ENCODE results near the gene RDX. TPM values are rescaled to one million over a fixed set of nuclear protein-coding genes. Genes with fewer than 3 reads are reported as not detected.
"Not testable (repeated sequence)": the region's sequence is repeated elsewhere in the genome, so short reads cannot be mapped to it uniquely, and the experiment has no call there.

Gene RDX
- polyA plus RNA-seq, 4 donors = 120 to 177 (median 152) TPM

GRCh38 chr11:110208678-110209312, 87.6 kb downstream of the RDX start:
- DNase-seq (ENCODE audit: low read depth in 4 of 4, low spot score in 3 of 4) = not testable (repeated sequence)

DNA sequence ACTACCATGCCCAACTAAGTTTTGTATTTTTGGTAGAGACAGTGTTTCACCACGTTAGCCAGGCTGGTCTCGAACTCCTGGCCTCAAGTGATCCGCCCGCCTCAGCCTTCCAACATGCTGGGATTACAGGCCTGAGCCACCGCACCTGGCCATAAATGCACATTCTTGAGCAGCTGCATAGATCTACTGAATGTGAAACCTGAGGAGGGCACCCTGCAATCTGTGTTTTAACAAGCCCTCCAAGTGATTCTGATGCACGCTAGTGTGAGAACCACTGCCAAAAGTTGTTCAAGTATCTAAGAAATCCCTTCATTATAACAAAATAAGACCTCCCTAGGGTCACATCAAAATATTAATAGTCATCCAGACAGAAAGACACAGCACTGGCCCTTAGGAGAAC, 89.3 kb downstream of the RDX start:
- DNase-seq (ENCODE audit: low read depth in 4 of 4, low spot score in 3 of 4) = no peak

DNA sequence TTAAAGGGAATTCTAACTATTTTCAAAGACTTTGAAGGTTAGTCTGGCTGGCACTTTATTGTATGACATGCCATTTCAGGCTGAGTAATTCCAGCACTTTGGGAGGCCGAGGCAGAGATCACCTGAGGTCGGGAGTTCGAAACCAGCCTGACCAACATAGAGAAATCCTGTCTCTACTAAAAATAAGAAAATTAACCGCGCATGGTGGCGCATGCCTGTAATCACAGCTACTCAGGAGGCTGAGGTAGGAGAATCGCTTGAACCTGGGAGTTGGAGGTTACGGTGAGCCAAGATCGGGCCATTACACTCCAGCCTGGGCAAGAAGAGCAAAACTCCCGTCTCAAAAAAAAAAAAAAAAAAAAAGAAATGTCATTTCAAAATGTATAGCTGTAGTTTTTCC, 95.6 kb downstream of the RDX start:
- no peak for DNase-seq (ENCODE audit: low read depth in 4 of 4, low spot score in 3 of 4)

DNA sequence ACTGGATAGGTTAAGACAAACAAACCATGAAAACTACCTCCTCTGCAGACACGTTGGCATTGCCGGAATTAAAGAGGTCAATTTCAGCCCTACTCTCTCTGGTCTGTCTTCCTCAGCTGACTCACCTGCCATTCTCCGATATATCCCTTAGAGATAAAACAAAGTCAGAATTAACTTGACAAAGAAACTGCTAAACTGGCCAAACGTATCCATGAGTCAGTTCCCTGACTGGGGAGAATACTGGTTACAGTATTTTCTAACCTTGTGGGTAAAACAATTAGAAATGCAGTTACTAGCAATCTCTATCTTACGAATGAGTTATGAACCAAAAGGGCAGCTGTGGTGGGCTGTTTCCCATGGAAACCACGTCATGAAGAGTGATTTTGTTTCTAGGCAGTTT, 96.2 kb downstream of the RDX start:
- no peak for DNase-seq (ENCODE audit: low read depth in 4 of 4, low spot score in 3 of 4)

DNA sequence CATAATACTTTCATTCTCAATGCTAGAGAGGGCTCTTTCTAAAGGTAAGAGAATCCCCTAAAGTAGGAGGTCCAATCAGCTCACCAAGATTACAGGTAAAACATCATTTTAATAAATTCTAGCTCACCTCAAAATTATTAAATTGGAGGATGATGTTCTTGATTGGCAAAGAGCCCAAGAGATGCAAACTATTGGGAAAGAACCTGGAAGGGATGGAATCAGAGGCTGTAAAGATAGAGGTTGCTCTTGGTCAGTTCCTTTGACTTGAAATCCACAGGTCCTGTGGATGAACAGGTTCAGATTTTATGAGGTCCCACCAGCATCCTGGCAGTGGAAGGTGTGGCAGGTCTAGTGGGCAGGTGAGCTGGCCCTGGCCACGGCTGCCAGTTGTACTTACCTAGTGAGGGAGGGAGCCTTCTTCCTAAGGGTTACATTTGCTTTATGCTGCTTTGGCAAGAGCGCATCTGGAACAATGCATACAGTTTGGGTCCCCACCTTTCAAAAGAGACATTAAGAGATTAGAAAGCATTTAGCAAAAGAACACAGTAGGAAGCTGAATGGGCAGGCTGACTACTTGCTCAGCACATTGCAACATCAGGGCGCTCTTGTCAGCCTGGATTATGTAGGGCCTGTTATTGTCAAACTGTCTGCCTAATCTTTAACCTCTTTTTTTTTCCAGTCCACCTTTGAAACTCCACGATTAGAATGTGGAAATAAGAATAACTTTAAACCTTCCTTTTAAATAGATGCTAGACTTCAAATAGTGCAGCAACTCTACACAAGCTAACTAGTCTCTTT, 97.0 kb downstream of the RDX start:
- no peak for DNase-seq (ENCODE audit: low read depth in 4 of 4, low spot score in 3 of 4)

- no peak for DNase-seq (ENCODE audit: low read depth in 4 of 4, low spot score in 3 of 4)
These were observed 98.2 kb downstream of the RDX start for GRCh38 chr11:110198031-110198729.

GRCh38 chr11:110196884-110197420, 99.5 kb downstream of the RDX start:
- DNase-seq (ENCODE audit: low read depth in 4 of 4, low spot score in 3 of 4) = no peak

DNA sequence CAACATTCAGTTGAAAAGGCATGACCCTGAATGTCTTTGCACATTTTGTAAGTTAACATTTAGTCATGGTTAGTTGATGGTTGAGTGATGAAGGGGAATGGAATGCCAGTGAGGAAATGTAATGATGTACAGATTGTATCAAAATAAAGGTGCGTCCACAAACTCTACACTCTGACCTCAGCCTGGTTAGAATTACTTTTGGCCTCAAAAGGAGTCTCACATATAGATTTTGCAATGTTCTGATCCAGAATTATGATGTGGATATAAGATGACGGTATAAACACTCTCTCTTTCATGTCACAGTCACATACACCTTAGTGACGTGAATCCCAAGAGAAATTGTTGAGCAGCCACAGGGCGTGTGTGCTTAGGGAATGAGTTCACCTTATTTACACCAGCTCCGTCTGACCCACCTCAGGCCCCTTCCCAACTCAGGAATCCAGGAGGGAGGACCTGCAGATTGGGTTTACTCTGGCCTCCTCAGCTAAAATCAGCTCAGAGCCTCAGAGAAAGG, 100.1 kb downstream of the RDX start:
- DNase-seq (ENCODE audit: low read depth in 4 of 4, low spot score in 3 of 4) = peak in 1 of 4 donors; percentile 16

GRCh38 chr11:110194211-110194766, 102.1 kb downstream of the RDX start:
- not testable (repeated sequence) for DNase-seq (ENCODE audit: low read depth in 4 of 4, low spot score in 3 of 4)

DNA sequence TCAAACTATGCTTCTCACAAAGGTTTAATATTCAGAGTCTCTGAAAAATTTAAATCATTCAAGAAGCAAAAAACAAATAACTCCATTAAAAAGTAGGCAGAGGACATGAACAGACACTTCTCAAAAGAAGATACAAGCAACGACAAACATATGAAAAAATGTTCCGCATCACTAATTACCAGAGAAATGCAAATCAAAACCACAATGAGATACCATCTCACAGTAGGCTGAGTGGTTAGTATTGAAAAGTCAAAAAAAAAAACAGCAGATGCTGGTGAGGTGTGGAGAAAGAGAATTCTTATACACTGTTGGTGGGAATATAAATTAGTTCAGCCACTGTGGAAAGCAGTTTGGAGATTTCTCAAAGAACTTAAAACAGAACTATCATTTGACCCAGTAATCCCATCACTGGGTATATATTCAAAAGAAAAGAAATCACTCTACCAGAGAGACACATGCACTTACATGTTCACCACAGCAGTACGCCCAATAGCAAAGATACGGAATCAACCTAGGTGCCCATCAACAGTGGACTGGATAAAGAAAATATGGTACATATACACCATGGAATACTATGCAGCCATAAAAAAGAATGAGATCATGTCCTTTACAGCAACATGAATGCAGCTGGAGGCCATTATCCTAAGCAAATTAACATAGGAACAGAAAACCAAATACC, 103.7 kb downstream of the RDX start:
- not testable (repeated sequence) for DNase-seq (ENCODE audit: low read depth in 4 of 4, low spot score in 3 of 4)

- no peak for DNase-seq (ENCODE audit: low read depth in 4 of 4, low spot score in 3 of 4)
These were observed 105.5 kb downstream of the RDX start for GRCh38 chr11:110190885-110191284.

GRCh38 chr11:110187731-110188130, 108.7 kb downstream of the RDX start:
- no peak for DNase-seq (ENCODE audit: low read depth in 4 of 4, low spot score in 3 of 4)

GRCh38 chr11:110186867-110187266, 109.5 kb downstream of the RDX start:
- DNase-seq (ENCODE audit: low read depth in 4 of 4, low spot score in 3 of 4) = no peak

- DNase-seq (ENCODE audit: low read depth in 4 of 4, low spot score in 3 of 4) = no peak
These were observed 110.0 kb downstream of the RDX start for GRCh38 chr11:110186456-110186855.

DNA sequence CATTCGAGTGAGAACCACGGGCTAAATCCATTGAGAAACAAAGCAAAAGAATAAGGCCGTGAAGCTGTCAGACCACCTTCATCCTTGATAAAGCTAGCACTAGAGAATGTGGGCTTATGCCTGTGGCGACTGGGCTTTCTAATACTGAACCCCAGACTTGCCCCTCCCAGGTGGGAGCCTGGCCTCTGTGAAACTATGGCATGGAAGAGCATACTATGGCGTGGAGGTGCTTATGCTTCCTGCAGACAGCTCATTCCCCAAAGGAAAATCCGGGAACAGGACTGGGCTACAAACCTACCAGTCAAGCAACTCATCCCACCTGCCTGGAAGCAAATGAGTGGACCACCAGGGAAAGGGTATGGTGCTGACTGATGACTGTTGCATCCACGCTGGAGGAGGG, 110.8 kb downstream of the RDX start:
- DNase-seq (ENCODE audit: low read depth in 4 of 4, low spot score in 3 of 4) = no peak

- no peak for DNase-seq (ENCODE audit: low read depth in 4 of 4, low spot score in 3 of 4)
These were observed 111.3 kb downstream of the RDX start for GRCh38 chr11:110185121-110185591.

DNA sequence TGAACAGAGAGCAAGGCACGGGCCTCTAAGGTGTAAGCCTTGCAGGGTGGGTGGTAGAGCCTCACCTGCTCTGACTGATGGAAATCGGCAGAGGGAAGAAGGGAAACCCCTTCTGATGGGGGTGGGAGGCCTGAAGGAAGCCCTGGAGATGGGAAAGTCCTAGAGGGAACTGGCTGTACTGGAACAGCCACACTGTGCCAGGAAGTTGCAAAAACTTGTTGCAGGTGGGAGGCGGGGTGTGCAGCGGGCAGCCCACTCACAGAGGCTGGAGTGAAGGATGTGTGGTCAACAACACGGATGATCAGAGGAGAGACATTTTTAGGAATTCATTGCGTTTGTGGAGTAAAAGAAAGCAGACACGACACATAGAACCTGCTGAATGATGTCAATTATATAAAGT, 112.0 kb downstream of the RDX start:
- no peak for DNase-seq (ENCODE audit: low read depth in 4 of 4, low spot score in 3 of 4)

DNA sequence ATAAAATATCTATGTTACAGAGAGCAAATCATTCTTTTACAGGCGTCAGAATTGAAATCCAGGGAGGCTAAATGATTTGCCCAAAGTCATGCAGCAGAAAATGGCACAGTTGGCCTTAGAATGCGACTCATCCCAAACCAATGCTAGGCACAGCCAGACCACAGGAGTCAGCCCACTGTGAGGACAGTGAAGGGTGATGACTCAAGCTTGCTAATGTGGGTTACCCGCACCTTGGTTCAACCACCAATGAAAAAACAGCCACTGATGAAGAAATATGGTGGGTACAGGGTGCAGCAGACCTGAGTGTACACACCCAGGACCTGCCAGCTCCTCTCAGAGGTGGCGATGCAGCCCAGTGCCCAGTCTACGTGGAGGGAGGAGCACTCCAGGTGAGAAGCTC, 113.5 kb downstream of the RDX start:
- no peak for DNase-seq (ENCODE audit: low read depth in 4 of 4, low spot score in 3 of 4)

- no peak for DNase-seq (ENCODE audit: low read depth in 4 of 4, low spot score in 3 of 4)
These were observed 117.3 kb downstream of the RDX start for GRCh38 chr11:110179064-110179463.

- no peak for DNase-seq (ENCODE audit: low read depth in 4 of 4, low spot score in 3 of 4)
These were observed 119.3 kb downstream of the RDX start for GRCh38 chr11:110177086-110177456.

Data from right renal pelvis (tissue), 4 donors.